Mucosa of descending colon (tissue), 3 donors: Measurements from ENCODE around the gene RBM25. TPM values are rescaled to one million over a fixed set of nuclear protein-coding genes. Genes with fewer than 3 reads are reported as not detected.

ENCODE experiments used
- ATAC-seq: fragments of 200-7000 bp; cut with Tn5 transposase; one replicate; pipeline ENCODE4 v1.9.1; 2020; ENCODE audit warnings: mild to moderate bottlenecking, moderate library complexity
- DNase-seq, 3 donors: peaks; one replicate each; pipeline ENCODE4 v3.0.0-alpha.2; 2020
- H3K36me3 ChIP-seq: fragments of 200-600 bp; one replicate; pipeline ENCODE4 v1.8.0; 2021; ENCODE audit warnings: low read depth, mild to moderate bottlenecking
- H3K4me1 ChIP-seq: fragments of 200-600 bp; one replicate; pipeline ENCODE4 v1.8.0; 2021; ENCODE audit warnings: low read depth, mild to moderate bottlenecking
- H3K4me3 ChIP-seq: fragments of 200-600 bp; one replicate; pipeline ENCODE4 v1.8.0; 2021; ENCODE audit warnings: mild to moderate bottlenecking
- H3K9me3 ChIP-seq: fragments of 200-600 bp; one replicate; pipeline ENCODE4 v1.8.0; 2021; ENCODE audit warnings: mild to moderate bottlenecking
- intact Hi-C, 2 donors: fragments of 100-400 bp; cut with DNase I in 1 of 2; cut with micrococcal nuclease in 1 of 2; formaldehyde crosslinking; loops; one replicate each; pipeline versions ENCODE4 v1.11.0 to v1.11.1; 2022; cut with DNase I, micrococcal nuclease
- total RNA-seq, 3 donors: library from RNA; stranded (reverse); fragmentation: NEBNext Ultra II Directional in 2 of 3; extraction: Animal tissue kit (Norgen Biotek cat#: 25700) in 2 of 3; gene quantifications; one replicate each; pipeline versions ENCODE4 v1.2.1 to v1.2.4, GENCODE V29; 2021 to 2023
- TF ChIP-seq, protein P1 (sequence below): fragments of 200-600 bp; IDR thresholded peaks from one replicate; pipeline ENCODE4 v1.8.0; 2022; ENCODE audit warnings: antibody characterized with exemption, mild to moderate bottlenecking
- donor health status: DM: no; HTN: no; CAD: no; lungs with moderate emphysema.
- donor health status: DM: no; HTN: no; CAD: no.
- donor health status: DM: no; HTN: yes; CAD: no.

RBM25 gene
- total RNA-seq, 3 donors from 2014 or later: 66.0 to 68.7 (median 66.2) TPM

DNA sequence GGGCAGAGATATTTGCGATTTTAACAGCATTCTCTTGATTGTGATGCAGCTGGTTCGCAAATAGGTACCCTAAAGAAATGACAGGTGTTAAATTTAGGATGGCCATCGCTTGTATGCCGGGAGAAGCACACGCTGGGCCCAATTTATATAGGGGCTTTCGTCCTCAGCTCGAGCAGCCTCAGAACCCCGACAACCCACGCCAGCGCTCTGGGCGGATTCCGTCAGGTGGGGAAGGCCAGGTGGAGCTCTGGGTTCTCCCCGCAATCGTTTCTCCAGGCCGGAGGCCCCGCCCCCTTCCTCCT lies 77.7 kb downstream of the RBM25 start:
- H3K4me3 ChIP-seq: peak overlapping the region; percentile 81
- intact Hi-C loops: no loop called here
- peaks cover 14% of the 10 kb centered on the region for H3K9me3 ChIP-seq
- ATAC-seq: no peak
- peaks cover 14% of the 10 kb centered on the region for H3K4me1 ChIP-seq
- H3K36me3 ChIP-seq: no peaks in the 10 kb centered on the region
- TF ChIP-seq, protein P1, sequence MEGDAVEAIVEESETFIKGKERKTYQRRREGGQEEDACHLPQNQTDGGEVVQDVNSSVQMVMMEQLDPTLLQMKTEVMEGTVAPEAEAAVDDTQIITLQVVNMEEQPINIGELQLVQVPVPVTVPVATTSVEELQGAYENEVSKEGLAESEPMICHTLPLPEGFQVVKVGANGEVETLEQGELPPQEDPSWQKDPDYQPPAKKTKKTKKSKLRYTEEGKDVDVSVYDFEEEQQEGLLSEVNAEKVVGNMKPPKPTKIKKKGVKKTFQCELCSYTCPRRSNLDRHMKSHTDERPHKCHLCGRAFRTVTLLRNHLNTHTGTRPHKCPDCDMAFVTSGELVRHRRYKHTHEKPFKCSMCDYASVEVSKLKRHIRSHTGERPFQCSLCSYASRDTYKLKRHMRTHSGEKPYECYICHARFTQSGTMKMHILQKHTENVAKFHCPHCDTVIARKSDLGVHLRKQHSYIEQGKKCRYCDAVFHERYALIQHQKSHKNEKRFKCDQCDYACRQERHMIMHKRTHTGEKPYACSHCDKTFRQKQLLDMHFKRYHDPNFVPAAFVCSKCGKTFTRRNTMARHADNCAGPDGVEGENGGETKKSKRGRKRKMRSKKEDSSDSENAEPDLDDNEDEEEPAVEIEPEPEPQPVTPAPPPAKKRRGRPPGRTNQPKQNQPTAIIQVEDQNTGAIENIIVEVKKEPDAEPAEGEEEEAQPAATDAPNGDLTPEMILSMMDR: no peak
- no peak for DNase-seq

DNA sequence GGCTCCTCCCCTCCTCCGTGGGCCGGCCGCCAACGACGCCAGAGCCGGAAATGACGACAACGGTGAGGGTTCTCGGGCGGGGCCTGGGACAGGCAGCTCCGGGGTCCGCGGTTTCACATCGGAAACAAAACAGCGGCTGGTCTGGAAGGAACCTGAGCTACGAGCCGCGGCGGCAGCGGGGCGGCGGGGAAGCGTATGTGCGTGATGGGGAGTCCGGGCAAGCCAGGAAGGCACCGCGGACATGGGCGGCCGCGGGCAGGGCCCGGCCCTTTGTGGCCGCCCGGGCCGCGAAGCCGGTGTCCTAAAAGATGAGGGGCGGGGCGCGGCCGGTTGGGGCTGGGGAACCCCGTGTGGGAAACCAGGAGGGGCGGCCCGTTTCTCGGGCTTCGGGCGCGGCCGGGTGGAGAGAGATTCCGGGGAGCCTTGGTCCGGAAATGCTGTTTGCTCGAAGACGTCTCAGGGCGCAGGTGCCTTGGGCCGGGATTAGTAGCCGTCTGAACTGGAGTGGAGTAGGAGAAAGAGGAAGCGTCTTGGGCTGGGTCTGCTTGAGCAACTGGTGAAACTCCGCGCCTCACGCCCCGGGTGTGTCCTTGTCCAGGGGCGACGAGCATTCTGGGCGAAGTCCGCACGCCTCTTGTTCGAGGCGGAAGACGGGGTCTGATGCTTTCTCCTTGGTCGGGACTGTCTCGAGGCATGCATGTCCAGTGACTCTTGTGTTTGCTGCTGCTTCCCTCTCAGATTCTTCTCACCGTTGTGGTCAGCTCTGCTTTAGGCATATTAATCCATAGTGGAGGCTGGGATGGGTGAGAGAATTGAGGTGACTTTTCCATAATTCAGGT lies 78.3 kb downstream of the RBM25 start, which contains the start of gene PSEN1:
Gene PSEN1, plus strand, starts transcription at position 121 of the 839 bp plus-strand sequence. CDS start 11,513 bp downstream, outside the sequence.
- DNase-seq (peak; percentile 97 to 99 (median 99)), ATAC-seq (peak; percentile 97)
- intact Hi-C loops: no loop called here
- peak within 1 kb of the TSS; percentile 81 for H3K4me3 ChIP-seq
- peaks cover 14% of the 10 kb centered on the region for H3K4me1 ChIP-seq
- TF ChIP-seq, protein P1: no peak
- H3K36me3 ChIP-seq: no peaks in the 10 kb centered on the region
- H3K9me3 ChIP-seq: peaks cover 14% of the 10 kb centered on the region

DNA sequence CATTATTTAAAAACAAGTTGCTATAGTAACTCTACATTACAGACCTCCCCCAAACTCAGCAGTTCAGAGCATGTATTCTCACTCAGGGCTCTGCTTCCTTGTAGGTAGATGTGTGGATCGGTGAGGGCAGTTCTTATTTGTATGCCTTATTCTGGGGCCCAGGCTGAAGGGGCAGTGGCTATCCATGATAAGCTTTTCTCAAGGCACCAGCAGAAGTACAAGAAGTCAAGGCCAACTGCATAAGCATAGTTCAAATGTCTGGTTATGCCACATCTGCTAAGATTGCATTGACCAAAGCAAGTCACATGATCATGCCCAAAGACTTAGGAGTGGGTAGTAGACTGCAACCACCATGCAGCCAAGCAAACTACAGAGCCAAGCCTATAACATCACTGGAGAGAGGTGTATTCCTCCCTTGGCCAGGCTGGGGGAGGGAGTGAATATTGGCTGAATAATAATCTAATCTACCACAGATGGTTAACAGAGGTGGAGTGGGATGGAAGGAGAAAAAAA lies 82.5 kb downstream of the RBM25 start:
- ATAC-seq (no peak), DNase-seq (no peak)
- H3K9me3 ChIP-seq: no peaks in the 10 kb centered on the region
- no peaks in the 10 kb centered on the region for H3K36me3 ChIP-seq
- TF ChIP-seq, protein P1: no peak
- H3K4me1 ChIP-seq: peaks cover 14% of the 10 kb centered on the region
- no peak overlapping the region for H3K4me3 ChIP-seq
- intact Hi-C loops: no loop called here

DNA sequence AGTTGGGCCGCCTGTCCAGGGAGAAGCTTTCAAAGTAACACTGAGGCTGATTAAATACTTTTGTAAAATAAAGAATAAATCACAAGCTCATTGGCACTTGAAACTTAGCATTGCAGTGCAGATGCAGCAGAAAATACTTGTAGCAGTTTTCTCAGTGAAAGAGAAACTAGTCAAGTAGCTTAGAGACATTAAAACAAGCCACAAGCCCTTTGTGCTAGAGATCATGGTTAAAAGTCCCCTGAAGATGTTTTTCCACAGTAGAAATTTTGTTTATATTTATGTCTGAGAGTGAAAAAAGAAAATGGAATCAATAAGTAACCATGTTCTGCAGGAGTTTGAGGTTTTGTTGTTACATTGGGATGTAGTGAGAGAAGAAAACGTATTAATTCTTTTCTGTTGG lies 83.9 kb downstream of the RBM25 start:
- ATAC-seq (no peak), DNase-seq (no peak)
- Histone ChIP-seq H3K36me3 (no peaks in the 10 kb centered on the region), H3K4me3 (no peak overlapping the region), H3K9me3 (no peaks in the 10 kb centered on the region), H3K4me1 (peaks cover 11% of the 10 kb centered on the region)
- intact Hi-C loops: no loop called here
- TF ChIP-seq, protein P1: no peak

DNA sequence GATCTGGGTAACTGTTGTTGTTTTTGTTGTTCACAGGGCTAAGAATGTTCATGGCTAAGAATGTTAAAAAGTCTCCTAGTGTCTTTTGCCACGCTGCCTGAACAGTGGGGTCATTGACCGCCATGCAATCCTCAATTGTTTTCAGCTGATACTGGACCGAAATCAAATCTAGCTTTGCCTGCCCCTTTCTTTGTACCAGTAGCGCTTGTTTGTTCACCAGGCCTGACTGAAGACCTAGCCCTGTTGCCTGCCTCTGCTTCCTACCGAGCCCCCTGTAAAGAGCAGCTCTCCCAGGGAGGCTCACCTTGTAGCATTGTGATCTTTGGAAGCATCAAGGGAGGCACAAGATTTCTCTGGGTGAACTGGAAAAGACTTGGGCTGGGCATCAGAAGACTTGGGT lies 84.7 kb downstream of the RBM25 start:
- Histone ChIP-seq H3K4me1 (peaks cover 4% of the 10 kb centered on the region), H3K36me3 (no peaks in the 10 kb centered on the region), H3K4me3 (no peak overlapping the region), H3K9me3 (no peaks in the 10 kb centered on the region)
- TF ChIP-seq, protein P1: no peak
- ATAC-seq (no peak), DNase-seq (no peak)
- intact Hi-C loops: no loop called here
